ENCODE data around the gene PIEZO1. TPM values are rescaled to one million over a fixed set of nuclear protein-coding genes. Genes with fewer than 3 reads are reported as not detected.

Gene PIEZO1
- total and polyA plus RNA-seq, 9 of the 15 experiments (the other 6 are each of a cell fraction or from before 2014, with no cell fraction given), result 3.6 to 432 (median 131) TPM

DNA sequence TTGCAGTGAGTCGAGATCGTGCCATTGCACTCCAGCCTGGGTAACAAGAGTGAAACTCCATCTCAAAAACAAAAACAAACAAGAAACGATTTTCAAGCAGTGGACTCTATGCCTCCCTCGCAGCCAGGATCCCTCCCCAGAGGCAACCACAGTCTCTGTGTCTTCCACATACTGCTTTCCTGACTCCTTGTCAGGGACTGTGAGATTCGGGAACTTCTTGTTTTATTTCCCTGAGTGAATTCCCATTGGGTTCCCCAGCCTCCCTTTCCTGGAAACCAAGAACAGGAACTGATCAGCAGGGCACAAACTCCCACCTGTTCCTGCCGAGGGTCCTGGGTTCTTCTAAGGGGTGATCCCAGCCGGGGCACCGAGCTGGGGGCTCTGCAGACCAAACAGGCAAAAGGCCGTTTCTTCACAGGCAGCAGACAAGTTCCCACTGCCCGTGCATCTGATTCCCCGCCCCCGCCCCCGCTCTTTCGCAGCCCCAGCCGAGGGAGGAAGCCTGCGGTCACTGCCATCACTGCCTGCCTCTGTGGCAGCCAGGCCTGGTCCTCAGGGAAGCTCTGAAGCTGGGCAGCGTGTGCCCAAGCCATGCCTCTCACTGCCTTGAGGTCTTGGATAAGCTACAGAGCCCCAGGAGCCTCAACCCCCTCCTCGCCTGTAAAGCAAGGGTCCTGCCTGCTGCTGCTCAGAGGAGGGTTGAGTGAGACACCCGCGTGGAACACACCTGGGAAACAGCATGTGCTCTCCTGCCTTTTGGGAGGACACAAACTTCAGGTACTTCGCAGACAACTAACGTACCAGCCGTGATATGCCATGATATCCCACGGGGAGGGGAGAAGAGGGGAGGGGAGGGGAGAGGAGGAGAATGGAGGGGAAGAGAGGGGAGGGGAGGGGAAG, 5.5 kb upstream of the PIEZO1 start (continued):
- TF ChIP-seq ATF1 (CRISPR knock-in tag; IDR thresholded peaks at IDR 0.05) (no peak), ATF1 (tag; IDR thresholded peaks at IDR 0.05) (no peak), RBBP5 (IDR thresholded peaks at IDR 0.05; ENCODE audit: borderline replicate concordance, insufficient read depth, low read length, poor library complexity, severe bottlenecking) (peak; percentile 28), HDAC1 (IDR thresholded peaks at IDR 0.05) (0 out of 4 replicates have a peak, but pooled peaks of 1 of the 2 experiments have one; percentile 20), CHD2 (IDR thresholded peaks at IDR 0.05; ENCODE audit: low read depth, low read length) (no peak), BRD4 (IDR thresholded peaks at IDR 0.05) (no peak), CBFA2T2 (conservative IDR thresholded peaks at IDR 0.05) (no peak), SRSF7 (optimal IDR thresholded peaks at IDR 0.05; ENCODE audit: low read depth, low read length) (no peak), ZNF12 (CRISPR knock-in tag; IDR thresholded peaks at IDR 0.05) (no peak), EGR1 (conservative IDR thresholded peaks at IDR 0.05) (peak; percentile 94), ZNF644 (tag; IDR thresholded peaks at IDR 0.05; ENCODE audit: low read depth) (no peak), RB1 (IDR thresholded peaks at IDR 0.05; ENCODE audit: low read depth) (0 out of 2 replicates have a peak, but pooled peaks have one; percentile 23), BHLHE40 (IDR thresholded peaks at IDR 0.05; ENCODE audit: low read length) (peak; percentile 68)
- TF ChIP-seq, protein P1, sequence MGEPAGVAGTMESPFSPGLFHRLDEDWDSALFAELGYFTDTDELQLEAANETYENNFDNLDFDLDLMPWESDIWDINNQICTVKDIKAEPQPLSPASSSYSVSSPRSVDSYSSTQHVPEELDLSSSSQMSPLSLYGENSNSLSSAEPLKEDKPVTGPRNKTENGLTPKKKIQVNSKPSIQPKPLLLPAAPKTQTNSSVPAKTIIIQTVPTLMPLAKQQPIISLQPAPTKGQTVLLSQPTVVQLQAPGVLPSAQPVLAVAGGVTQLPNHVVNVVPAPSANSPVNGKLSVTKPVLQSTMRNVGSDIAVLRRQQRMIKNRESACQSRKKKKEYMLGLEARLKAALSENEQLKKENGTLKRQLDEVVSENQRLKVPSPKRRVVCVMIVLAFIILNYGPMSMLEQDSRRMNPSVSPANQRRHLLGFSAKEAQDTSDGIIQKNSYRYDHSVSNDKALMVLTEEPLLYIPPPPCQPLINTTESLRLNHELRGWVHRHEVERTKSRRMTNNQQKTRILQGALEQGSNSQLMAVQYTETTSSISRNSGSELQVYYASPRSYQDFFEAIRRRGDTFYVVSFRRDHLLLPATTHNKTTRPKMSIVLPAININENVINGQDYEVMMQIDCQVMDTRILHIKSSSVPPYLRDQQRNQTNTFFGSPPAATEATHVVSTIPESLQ (CRISPR knock-in tag; IDR thresholded peaks at IDR 0.05), result no peak
- TF ChIP-seq, protein P2, sequence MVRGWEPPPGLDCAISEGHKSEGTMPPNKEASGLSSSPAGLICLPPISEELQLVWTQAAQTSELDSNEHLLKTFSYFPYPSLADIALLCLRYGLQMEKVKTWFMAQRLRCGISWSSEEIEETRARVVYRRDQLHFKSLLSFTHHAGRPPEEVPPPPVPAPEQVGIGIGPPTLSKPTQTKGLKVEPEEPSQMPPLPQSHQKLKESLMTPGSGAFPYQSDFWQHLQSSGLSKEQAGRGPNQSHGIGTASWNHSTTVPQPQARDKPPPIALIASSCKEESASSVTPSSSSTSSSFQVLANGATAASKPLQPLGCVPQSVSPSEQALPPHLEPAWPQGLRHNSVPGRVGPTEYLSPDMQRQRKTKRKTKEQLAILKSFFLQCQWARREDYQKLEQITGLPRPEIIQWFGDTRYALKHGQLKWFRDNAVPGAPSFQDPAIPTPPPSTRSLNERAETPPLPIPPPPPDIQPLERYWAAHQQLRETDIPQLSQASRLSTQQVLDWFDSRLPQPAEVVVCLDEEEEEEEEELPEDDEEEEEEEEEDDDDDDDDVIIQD (CRISPR knock-in tag; IDR thresholded peaks at IDR 0.05), result no peak
- TF ChIP-seq, protein P3, sequence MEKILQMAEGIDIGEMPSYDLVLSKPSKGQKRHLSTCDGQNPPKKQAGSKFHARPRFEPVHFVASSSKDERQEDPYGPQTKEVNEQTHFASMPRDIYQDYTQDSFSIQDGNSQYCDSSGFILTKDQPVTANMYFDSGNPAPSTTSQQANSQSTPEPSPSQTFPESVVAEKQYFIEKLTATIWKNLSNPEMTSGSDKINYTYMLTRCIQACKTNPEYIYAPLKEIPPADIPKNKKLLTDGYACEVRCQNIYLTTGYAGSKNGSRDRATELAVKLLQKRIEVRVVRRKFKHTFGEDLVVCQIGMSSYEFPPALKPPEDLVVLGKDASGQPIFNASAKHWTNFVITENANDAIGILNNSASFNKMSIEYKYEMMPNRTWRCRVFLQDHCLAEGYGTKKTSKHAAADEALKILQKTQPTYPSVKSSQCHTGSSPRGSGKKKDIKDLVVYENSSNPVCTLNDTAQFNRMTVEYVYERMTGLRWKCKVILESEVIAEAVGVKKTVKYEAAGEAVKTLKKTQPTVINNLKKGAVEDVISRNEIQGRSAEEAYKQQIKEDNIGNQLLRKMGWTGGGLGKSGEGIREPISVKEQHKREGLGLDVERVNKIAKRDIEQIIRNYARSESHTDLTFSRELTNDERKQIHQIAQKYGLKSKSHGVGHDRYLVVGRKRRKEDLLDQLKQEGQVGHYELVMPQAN (IDR thresholded peaks at IDR 0.05; ENCODE audit: borderline replicate concordance), result peak; percentile 17; the same call in 1 of the 2 replicates
- TF ChIP-seq, protein P4, sequence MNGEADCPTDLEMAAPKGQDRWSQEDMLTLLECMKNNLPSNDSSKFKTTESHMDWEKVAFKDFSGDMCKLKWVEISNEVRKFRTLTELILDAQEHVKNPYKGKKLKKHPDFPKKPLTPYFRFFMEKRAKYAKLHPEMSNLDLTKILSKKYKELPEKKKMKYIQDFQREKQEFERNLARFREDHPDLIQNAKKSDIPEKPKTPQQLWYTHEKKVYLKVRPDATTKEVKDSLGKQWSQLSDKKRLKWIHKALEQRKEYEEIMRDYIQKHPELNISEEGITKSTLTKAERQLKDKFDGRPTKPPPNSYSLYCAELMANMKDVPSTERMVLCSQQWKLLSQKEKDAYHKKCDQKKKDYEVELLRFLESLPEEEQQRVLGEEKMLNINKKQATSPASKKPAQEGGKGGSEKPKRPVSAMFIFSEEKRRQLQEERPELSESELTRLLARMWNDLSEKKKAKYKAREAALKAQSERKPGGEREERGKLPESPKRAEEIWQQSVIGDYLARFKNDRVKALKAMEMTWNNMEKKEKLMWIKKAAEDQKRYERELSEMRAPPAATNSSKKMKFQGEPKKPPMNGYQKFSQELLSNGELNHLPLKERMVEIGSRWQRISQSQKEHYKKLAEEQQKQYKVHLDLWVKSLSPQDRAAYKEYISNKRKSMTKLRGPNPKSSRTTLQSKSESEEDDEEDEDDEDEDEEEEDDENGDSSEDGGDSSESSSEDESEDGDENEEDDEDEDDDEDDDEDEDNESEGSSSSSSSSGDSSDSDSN (IDR thresholded peaks at IDR 0.05; ENCODE audit: borderline replicate concordance in 1 of 2, low read depth in 2 of 2, low read length in 2 of 2), result 0 out of 4 replicates have a peak, but pooled peaks of 1 of the 2 experiments have one; percentile 39
- TF ChIP-seq, protein P5, sequence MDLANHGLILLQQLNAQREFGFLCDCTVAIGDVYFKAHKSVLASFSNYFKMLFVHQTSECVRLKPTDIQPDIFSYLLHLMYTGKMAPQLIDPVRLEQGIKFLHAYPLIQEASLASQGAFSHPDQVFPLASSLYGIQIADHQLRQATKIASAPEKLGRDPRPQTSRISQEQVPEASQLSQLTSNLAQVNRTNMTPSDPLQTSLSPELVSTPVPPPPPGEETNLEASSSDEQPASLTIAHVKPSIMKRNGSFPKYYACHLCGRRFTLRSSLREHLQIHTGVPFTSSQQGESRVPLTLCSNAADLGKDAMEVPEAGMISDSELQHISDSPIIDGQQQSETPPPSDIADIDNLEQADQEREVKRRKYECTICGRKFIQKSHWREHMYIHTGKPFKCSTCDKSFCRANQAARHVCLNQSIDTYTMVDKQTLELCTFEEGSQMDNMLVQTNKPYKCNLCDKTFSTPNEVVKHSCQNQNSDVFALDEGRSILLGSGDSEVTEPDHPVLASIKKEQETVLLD (IDR thresholded peaks at IDR 0.05), result 0 out of 2 replicates have a peak, but pooled peaks have one; percentile 61
